PC-9 (cell line): ENCODE data around the gene ATF1. TPM values are rescaled to one million over a fixed set of nuclear protein-coding genes. Genes with fewer than 3 reads are reported as not detected.
A peak's percentile ranks its signal among the peaks of the same experiment; 100 is the strongest.
"Not testable (repeated sequence)": the region's sequence is repeated elsewhere in the genome, so short reads cannot be mapped to it uniquely, and the experiment has no call there.

Source experiments
- BruUV-seq: library from RNA; stranded (reverse); fragments of 400-500 nt; replicated peaks from 2 replicates; lab custom pipeline; 2021; lab: Mats Ljungman, UMichigan
- CTCF ChIA-PET: fragments of 300-600 bp; sonication (Branson Sonifier 250); formaldehyde crosslinking; loops from one replicate; lab custom pipeline; 2022; ENCODE audit warnings: antibody characterized with exemption; lab: Charles Lee
- POLR2A ChIA-PET: fragments of 300-600 bp; sonication (Branson Sonifier 250); formaldehyde crosslinking; loops from one replicate; lab custom pipeline; 2022; ENCODE audit warnings: antibody characterized with exemption; ENCODE audit not compliant: unreplicated experiment; lab: Charles Lee
- DNase-seq, 2 experiments: peaks; one replicate each; pipeline versions ENCODE4 v3.0.0 to v3.0.0-alpha.2; 2015 to 2022; ENCODE audit warnings: mixed read lengths in 1 of 2
- H2AFZ ChIP-seq: fragments of 200-600 bp; sonication (generic); 2 replicates; pipeline ENCODE4 v1.8.1; 2017; ENCODE audit warnings: antibody characterized with exemption
- H3F3A ChIP-seq: fragments of 200-600 bp; sonication (generic); 2 replicates; pipeline ENCODE4 v1.8.1; 2017; ENCODE audit warnings: antibody characterized with exemption, mild to moderate bottlenecking, low read depth; ENCODE audit not compliant: insufficient read depth
- H3K27ac ChIP-seq: fragments of 200-600 bp; sonication (generic); 2 replicates; pipeline ENCODE4 v1.6.1; 2016; ENCODE audit warnings: mixed run types
- H3K27me3 ChIP-seq: fragments of 200-600 bp; sonication (generic); 2 replicates; pipeline ENCODE4 v1.6.1; 2016; ENCODE audit warnings: low read depth, mixed run types; ENCODE audit not compliant: insufficient read depth
- H3K36me3 ChIP-seq: fragments of 200-600 bp; sonication (generic); 2 replicates; pipeline ENCODE4 v1.6.1; 2016; ENCODE audit warnings: low read depth, mixed run types
- H3K4me1 ChIP-seq: fragments of 200-600 bp; sonication (generic); replicated peaks from 2 replicates; pipeline ENCODE4 v1.6.1; 2016; ENCODE audit warnings: mixed run types; ENCODE audit not compliant: insufficient read depth
- H3K4me2 ChIP-seq: fragments of 200-600 bp; sonication (generic); 2 replicates; pipeline ENCODE4 v1.6.1; 2017; ENCODE audit warnings: mixed run types
- H3K4me3 ChIP-seq: fragments of 200-600 bp; sonication (generic); 2 replicates; pipeline ENCODE4 v1.6.1; 2016; ENCODE audit warnings: mixed run types
- H3K79me2 ChIP-seq: fragments of 200-600 bp; sonication (generic); 2 replicates; pipeline ENCODE4 v1.6.1; 2017; ENCODE audit warnings: low read depth, mixed run types
- H3K9me2 ChIP-seq: fragments of 200-600 bp; sonication (generic); 2 replicates; pipeline ENCODE4 v1.8.1; 2017; ENCODE audit warnings: mild to moderate bottlenecking; ENCODE audit not compliant: insufficient read depth
- H3K9me3 ChIP-seq: fragments of 200-600 bp; sonication (generic); 2 replicates; pipeline ENCODE4 v1.8.1; 2016; ENCODE audit warnings: low read depth; ENCODE audit not compliant: insufficient read depth
- H4K20me1 ChIP-seq: fragments of 200-600 bp; sonication (generic); 2 replicates; pipeline ENCODE4 v1.8.1; 2017; ENCODE audit not compliant: insufficient read depth
- CTCF ChIP-seq: fragments of 200-600 bp; sonication (generic); conservative IDR thresholded peaks from 2 replicates; pipeline ENCODE4 v1.6.1; 2017; ENCODE audit warnings: mixed run types, antibody characterized with exemption, mild to moderate bottlenecking, moderate library complexity
- EZH2 ChIP-seq: fragments of 200-600 bp; sonication (generic); IDR thresholded peaks from 2 replicates; pipeline ENCODE4 v1.8.0; 2017; ENCODE audit warnings: antibody characterized with exemption, low read depth
- intact Hi-C: fragments of 100-400 bp; cut with micrococcal nuclease; formaldehyde crosslinking; loops from one replicate; pipeline ENCODE4 v1.10.0; 2022; ENCODE audit not compliant: unreplicated experiment
- total RNA-seq: library from RNA; stranded (reverse); gene quantifications from 2 replicates; pipeline ENCODE4 v1.2.3, GENCODE V29; 2021

Gene ATF1
- total RNA-seq, 1 experiment from 2014 or later = 37.9 TPM

GRCh38 chr12:50859621-50860310 lies 95.9 kb downstream of the ATF1 start:
- no peaks in the 10 kb centered on the region for H3K36me3 ChIP-seq
- intact Hi-C loops = no loop called here
- POLR2A ChIA-PET = no interaction called here
- no peak for DNase-seq
- H3K27ac ChIP-seq = no peak overlapping the region
- H3K4me2 ChIP-seq = no peak overlapping the region
- H3K79me2 ChIP-seq = no peaks in the 10 kb centered on the region
- 0 out of 2 replicates have a peak, but pooled peaks cover 4% of the 10 kb centered on the region for H3K9me3 ChIP-seq
- H3K9me2 ChIP-seq = no peaks in the 10 kb centered on the region
- no TSS peak for BruUV-seq
- no peak overlapping the region for H3K4me3 ChIP-seq
- no peak for TF ChIP-seq EZH2
- no peak for TF ChIP-seq CTCF
- CTCF ChIA-PET = no interaction called here
- no peaks in the 10 kb centered on the region for H3F3A ChIP-seq
- H2AFZ ChIP-seq = no peak overlapping the region
- no peaks in the 10 kb centered on the region for H3K27me3 ChIP-seq
- no peaks in the 10 kb centered on the region for H4K20me1 ChIP-seq
- peaks cover 9% of the 10 kb centered on the region for H3K4me1 ChIP-seq

- Histone ChIP-seq H3K79me2 (no peaks in the 10 kb centered on the region), H3K27ac (peak overlapping the region; percentile 37; the same call in 1 of the 2 replicates), H3K4me3 (no peak overlapping the region), H3F3A (no peaks in the 10 kb centered on the region), H3K4me1 (peaks cover 9% of the 10 kb centered on the region), H2AFZ (no peak overlapping the region), H3K9me2 (no peaks in the 10 kb centered on the region), H3K36me3 (no peaks in the 10 kb centered on the region), H3K27me3 (no peaks in the 10 kb centered on the region), H4K20me1 (no peaks in the 10 kb centered on the region), H3K9me3 (peaks cover 9% of the 10 kb centered on the region; the same call in 1 of the 2 replicates), H3K4me2 (no peak overlapping the region; the same call in 1 of the 2 replicates)
- POLR2A ChIA-PET = no interaction called here
- BruUV-seq = no TSS peak
- TF ChIP-seq EZH2 = no peak
- no peak for TF ChIP-seq CTCF
- intact Hi-C loops = no loop called here
- peak; percentile 11 to 60 for DNase-seq
- CTCF ChIA-PET = interaction anchor here (0.5 to 1.0 kb wide), 2 partner anchors 61 to 140 kb away, joined by 3 read pairs; no protein-coding TSS in a partner anchor
Observed at GRCh38 chr12:50862316-50862715, 98.4 kb downstream of the ATF1 start.

GRCh38 chr12:50865266-50865665 lies 101.4 kb downstream of the ATF1 start:
- Histone ChIP-seq H3K27me3 (no peaks in the 10 kb centered on the region), H3K9me2 (no peaks in the 10 kb centered on the region), H3K4me3 (no peak overlapping the region), H3K4me1 (peaks cover 9% of the 10 kb centered on the region), H3K36me3 (no peaks in the 10 kb centered on the region), H3F3A (no peaks in the 10 kb centered on the region), H3K4me2 (no peak overlapping the region), H3K79me2 (no peaks in the 10 kb centered on the region), H4K20me1 (no peaks in the 10 kb centered on the region), H3K9me3 (peaks cover 9% of the 10 kb centered on the region; the same call in 1 of the 2 replicates), H2AFZ (no peak overlapping the region), H3K27ac (no peak overlapping the region)
- ChIA-PET CTCF (no interaction called here), POLR2A (no interaction called here)
- TF ChIP-seq EZH2 = no peak
- TF ChIP-seq CTCF = no peak
- intact Hi-C loops = no loop called here
- no peak for DNase-seq
- no TSS peak for BruUV-seq

- BruUV-seq, H3K36me3 ChIP-seq, H3K27me3 ChIP-seq, H3K4me1 ChIP-seq, POLR2A ChIA-PET, intact Hi-C loops, H3F3A ChIP-seq, CTCF ChIA-PET, H3K9me3 ChIP-seq, H3K4me3 ChIP-seq, DNase-seq, H3K4me2 ChIP-seq, H3K79me2 ChIP-seq, H3K9me2 ChIP-seq, H4K20me1 ChIP-seq, H3K27ac ChIP-seq, H2AFZ ChIP-seq: not testable (repeated sequence)
Observed at GRCh38 chr12:50868881-50869280, 105.0 kb downstream of the ATF1 start.
